Peyer's patch (tissue), 4 donors: ENCODE measurements around the gene HLCS.

ENCODE experiments used
- POLR2A ChIP-seq, 2 donors: fragments of 450-650 bp; IDR thresholded peaks; one replicate each; pipeline ENCODE4 v1.5.1; 2017; ENCODE audit warnings: antibody characterized with exemption in 2 of 2, mild to moderate bottlenecking in 2 of 2, moderate library complexity in 2 of 2
- TF ChIP-seq, protein P1 (sequence below), 6 experiments: fragments of 450-650 bp in 4 of 6; fragments of 200-600 bp in 2 of 6; sonication (generic) in 1 of 6; IDR thresholded peaks; one replicate each; pipeline ENCODE4 v1.5.1; 2017 to 2019; ENCODE audit warnings: antibody characterized with exemption in 6 of 6, mild to moderate bottlenecking in 3 of 6, moderate library complexity in 1 of 6

DNA sequence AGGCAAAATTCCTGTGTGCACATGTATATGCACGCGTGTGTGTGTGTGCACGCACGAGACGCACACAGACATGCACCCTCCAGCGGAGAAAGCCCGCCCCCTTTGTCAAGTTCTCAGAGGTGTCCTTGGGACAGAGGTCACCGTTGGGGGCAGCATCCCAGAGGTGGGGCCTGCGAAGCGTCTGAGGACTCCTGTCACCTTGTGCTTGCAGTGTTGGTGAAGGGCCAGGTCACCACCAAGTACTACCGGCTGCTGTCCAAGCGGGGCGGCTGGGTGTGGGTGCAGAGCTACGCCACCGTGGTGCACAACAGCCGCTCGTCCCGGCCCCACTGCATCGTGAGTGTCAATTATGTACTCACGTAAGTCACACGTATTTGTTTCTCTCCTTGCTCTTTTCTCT, 225.0 kb downstream of the HLCS start:
- TF ChIP-seq, protein P1, sequence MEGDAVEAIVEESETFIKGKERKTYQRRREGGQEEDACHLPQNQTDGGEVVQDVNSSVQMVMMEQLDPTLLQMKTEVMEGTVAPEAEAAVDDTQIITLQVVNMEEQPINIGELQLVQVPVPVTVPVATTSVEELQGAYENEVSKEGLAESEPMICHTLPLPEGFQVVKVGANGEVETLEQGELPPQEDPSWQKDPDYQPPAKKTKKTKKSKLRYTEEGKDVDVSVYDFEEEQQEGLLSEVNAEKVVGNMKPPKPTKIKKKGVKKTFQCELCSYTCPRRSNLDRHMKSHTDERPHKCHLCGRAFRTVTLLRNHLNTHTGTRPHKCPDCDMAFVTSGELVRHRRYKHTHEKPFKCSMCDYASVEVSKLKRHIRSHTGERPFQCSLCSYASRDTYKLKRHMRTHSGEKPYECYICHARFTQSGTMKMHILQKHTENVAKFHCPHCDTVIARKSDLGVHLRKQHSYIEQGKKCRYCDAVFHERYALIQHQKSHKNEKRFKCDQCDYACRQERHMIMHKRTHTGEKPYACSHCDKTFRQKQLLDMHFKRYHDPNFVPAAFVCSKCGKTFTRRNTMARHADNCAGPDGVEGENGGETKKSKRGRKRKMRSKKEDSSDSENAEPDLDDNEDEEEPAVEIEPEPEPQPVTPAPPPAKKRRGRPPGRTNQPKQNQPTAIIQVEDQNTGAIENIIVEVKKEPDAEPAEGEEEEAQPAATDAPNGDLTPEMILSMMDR (IDR thresholded peaks at IDR 0.05), result no peak
- no peak for TF ChIP-seq POLR2A (IDR thresholded peaks at IDR 0.05)
